Kidney tubule cell (primary cell): Measurements from ENCODE around the gene CLECL1.
"Not testable (repeated sequence)": the region's sequence is repeated elsewhere in the genome, so short reads cannot be mapped to it uniquely, and the experiment has no call there.

Source experiments
- DNase-seq: peaks from one replicate; pipeline ENCODE4 v3.0.0-alpha.2; 2018; ENCODE audit warnings: low spot score

Gene CLECL1

DNA sequence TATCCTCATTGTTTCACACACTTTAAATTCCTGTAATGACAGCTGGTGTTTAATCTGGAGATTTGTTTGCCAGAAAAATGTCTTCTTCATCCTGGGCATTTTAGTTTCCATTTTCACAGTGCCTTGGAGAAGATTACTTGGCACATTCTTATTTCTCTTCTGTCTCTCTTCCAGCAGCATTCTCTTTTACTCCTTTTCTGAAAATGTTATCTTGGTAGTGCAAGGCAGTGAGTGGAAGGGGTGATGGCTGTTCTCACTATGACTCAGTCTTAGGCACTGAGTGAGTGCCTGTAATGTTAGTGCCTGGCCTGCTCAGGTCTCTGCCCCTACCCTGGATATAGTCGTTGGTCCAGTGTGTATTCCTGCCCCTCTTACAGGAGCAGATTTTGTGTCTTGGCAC lies 13.1 kb downstream of the CLECL1 start:
- no peak for DNase-seq

GRCh38 chr12:9718968-9719367 lies 13.9 kb downstream of the CLECL1 start:
- peak; percentile 49 for DNase-seq

GRCh38 chr12:9717070-9717925 lies 15.6 kb downstream of the CLECL1 start:
- no peak for DNase-seq

GRCh38 chr12:9713032-9713558 lies 19.8 kb downstream of the CLECL1 start:
- DNase-seq = not testable (repeated sequence)

- peak; percentile 58 for DNase-seq
Observed at GRCh38 chr12:9711664-9712063, 21.2 kb downstream of the CLECL1 start.

GRCh38 chr12:9710584-9711375 lies 22.1 kb downstream of the CLECL1 start:
- no peak for DNase-seq

DNA sequence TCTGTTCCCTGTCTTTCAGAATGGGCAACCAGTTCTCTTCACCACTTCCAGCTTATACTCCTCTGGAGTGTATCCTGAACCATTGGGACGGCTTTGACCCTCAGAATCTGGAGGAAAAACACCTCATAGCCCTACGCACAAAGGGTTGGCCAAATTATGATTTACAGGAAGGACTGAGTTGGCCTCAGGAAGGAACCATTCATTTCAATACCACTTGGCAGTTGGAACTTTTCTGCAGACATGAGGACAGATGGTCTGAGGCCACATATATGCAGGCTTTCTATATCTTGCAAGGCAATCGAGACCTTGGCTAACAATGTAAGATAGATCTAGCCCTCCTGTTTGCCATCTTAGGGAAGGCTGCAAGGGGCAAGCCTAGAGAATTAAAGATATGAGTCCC lies 24.0 kb downstream of the CLECL1 start:
- no peak for DNase-seq

DNA sequence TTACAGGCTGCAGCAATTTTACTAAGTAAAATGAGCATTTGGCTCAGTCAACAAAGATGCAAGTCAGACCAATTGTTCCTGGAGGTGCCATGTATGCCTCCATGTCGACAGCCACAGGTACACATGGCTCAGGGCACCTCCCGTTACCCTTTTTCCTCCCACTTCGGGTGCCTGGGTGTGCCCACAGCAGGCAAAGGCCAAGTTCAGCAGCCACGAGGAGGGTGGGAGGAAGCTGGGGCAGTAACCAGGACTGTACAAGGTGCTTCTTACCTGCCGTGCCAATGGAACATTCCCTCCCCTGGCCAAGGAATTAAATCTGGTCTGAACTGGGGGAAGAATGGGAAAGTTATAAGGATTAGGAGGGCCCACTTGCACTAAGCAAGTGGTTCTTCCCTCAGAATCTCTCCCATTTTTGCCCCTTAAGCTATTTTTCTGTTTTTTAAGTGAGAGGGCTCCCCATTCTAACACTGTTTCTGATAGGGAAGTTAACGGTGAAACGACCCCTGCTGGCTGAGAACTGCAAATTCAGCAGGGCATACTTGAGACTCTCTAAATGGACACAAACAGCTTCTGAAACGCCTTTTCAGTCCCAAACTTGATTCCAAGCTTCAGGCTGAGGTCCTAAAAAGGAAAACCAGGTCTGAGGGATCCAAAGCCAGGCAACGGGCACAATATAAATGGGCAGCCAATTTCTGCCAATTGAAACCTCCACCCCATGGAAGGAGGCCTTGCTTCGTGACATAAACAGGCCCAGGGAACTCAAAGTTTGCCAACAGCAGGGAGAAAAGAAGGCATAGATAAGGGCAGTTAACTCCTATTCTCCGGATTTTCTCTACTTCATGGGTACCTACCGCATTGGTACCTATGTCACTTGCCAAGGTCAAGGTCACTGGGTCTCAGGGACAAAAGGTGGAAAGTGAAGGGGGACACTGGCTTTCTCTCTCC lies 24.8 kb downstream of the CLECL1 start:
- DNase-seq = peak; percentile 57

DNA sequence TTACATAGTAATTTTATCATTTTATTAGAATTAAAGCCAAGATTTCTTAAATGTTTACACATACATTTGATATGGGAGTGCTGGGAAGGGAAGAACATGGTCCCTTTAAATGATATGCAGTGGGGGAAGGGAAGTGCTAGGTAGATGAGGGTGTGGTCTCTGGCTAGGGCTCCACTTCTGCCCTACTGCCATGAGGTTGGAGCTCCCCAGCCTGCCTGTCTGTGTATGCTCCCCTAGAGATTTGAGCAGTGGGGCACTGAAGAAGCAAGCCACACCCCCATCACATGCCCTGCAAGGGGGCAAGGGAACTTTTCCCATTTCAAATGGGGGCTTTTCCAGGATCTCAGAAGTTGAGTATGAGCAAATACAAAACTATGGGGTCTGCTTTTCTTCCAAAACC lies 25.5 kb downstream of the CLECL1 start:
- DNase-seq = no peak

- DNase-seq = peak; percentile 19
Observed at GRCh38 chr12:9706086-9706685, 26.7 kb downstream of the CLECL1 start.

DNA sequence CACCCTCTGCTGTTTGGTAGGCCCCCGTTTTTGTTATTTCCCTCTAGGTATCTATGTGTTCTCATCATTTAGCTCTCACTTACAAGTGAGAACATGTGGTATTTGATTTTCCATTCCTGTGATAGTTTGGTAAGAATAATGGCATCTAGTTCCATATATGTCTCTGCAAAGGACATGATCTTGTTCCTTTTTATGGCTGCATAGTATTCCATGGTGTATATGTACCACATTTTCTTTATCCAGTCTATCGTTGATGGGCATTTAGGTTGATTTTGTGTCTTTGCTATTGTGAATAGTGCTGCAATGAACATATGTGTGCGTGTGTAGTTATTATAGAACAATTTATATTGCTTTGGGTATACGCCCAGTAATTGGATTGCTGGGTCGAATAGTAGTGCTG lies 28.3 kb downstream of the CLECL1 start:
- DNase-seq = not testable (repeated sequence)

DNA sequence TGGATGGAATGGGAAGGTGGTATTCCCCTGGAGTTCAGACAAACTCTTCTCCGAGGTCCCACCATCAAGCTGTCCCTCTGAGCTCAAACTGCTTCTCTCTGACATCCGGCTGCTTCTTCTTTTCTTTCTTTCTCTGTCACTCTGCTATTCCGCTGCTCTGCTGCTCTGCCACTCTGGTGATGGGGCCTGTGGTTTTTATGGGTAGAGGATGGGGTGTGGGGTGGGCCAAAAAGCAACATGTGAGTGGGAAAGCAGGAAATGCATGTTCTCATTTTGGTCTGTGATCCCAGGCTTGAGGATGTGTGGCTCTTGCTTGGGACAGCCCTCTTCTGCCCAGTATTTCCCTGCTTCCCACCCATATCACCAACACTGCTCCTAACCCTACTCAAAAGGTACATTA lies 30.6 kb downstream of the CLECL1 start:
- no peak for DNase-seq

- DNase-seq = no peak
Observed at GRCh38 chr12:9701380-9702154, 31.3 kb downstream of the CLECL1 start.

DNA sequence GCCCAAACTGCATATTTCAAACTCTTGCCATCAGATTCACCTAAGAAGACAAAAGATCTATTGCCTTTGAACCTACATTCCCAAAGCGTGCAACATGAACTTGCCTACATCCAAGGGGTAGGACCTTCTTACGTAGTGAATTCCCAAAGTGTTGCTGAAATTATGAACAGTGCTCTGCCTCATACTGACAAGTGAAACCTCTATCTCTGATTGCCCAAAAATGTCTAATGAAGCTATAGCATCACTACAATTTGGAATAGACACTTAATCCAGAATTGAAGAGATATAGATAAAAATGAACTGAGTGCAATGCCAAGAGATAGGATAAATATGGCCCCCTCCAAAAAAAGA lies 32.3 kb downstream of the CLECL1 start:
- DNase-seq = no peak

- peak; percentile 36 for DNase-seq
Observed at GRCh38 chr12:9699898-9700605, 32.8 kb downstream of the CLECL1 start.

DNA sequence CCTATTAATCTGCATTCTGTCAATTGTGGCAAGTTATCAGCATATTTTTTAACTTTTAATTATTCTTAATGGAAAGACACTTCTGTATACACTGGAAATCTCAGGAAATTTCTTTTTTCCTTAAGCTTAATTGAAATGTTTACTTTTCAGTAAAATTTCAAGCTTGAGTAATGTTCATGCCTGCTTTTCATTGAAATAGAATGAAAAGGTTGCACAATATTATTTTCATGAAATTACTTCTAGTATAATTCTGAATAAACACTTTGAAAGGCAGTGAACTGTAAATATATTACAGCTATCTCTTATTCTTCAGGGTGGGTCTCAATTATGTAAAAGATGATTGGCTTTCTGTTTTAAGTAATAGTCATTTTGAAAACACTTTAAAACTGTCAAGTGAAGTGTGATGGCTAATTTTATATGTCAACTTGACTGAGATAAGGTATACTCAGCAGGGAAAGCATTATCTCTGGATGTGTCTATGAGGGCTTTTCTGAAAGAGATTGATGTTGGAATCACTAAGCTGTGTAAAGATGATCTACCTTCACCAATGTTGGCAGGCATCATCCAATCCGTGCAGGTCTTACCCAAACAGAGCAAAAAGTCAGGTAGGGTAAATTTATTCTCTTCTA lies 33.5 kb downstream of the CLECL1 start:
- DNase-seq = no peak

- DNase-seq = no peak
Observed at GRCh38 chr12:9698681-9699080, 34.2 kb downstream of the CLECL1 start.

DNA sequence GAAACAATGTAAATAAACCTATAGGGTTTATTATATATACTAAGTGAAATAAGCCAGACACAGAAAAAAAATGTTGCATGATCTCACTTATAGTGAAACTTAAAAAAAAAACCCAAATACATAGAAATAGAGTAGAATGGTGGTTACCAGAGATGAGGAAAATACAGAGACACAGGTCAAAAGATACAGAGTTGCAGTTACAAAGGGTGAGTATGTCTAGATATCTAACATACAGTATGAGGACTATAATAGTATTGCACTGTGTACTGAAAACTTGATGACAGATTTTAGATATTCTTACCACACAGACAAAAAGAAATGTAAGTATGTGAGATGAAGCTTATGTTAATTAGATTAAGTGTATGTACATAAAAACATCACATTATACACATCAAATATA lies 35.3 kb downstream of the CLECL1 start:
- DNase-seq = no peak

- DNase-seq = not testable (repeated sequence)
Observed at GRCh38 chr12:9695661-9696060, 37.2 kb downstream of the CLECL1 start.

GRCh38 chr12:9695150-9695549 lies 37.7 kb downstream of the CLECL1 start:
- not testable (repeated sequence) for DNase-seq
